ENCODE data around the gene CCAR1. TPM values are rescaled to one million over a fixed set of nuclear protein-coding genes. Genes with fewer than 3 reads are reported as not detected.

CCAR1 gene
- total and polyA plus RNA-seq, 4 donors, result 18.6 to 65.0 (median 51.8) TPM

- no peak overlapping the region for H3K27ac ChIP-seq (ENCODE audit: low read depth in 1 of 2, low read length in 1 of 2)
- DNase-seq (no peak), ATAC-seq (ENCODE audit: insufficient read depth, low FRiP score) (no peak)
- no peaks in the 10 kb centered on the region for H3K36me3 ChIP-seq (ENCODE audit: control insufficient read depth in 4 of 4, insufficient read depth in 4 of 4, low read length in 4 of 4)
- TF ChIP-seq CTCF (IDR thresholded peaks at IDR 0.05; ENCODE audit: control extremely low read depth, extremely low read depth), result no peak
- 65 to 67% methylated on average over 6 of the region's 6 CpGs for WGBS, 2 donors
- no peak overlapping the region for H3K9ac ChIP-seq (ENCODE audit: insufficient read depth in 1 of 2, low read length in 2 of 2)
- peaks cover 0 to 5% (median 2%) of the 10 kb centered on the region in 5 donors for H3K4me1 ChIP-seq (ENCODE audit: control insufficient read depth in 5 of 5, insufficient read depth in 5 of 5, low read length in 5 of 5)
- H3K27me3 ChIP-seq (ENCODE audit: control insufficient read depth in 3 of 3, insufficient read depth in 3 of 3, low read length in 2 of 3), result no peaks in the 10 kb centered on the region
- no peak overlapping the region for H3K4me3 ChIP-seq
- H3K9me3 ChIP-seq (ENCODE audit: control insufficient read depth in 4 of 4, insufficient read depth in 3 of 4, low read length in 3 of 4), result no peaks in the 10 kb centered on the region
Measured at GRCh38 chr10:68829521-68829920, 108.5 kb downstream of the CCAR1 start.

DNA sequence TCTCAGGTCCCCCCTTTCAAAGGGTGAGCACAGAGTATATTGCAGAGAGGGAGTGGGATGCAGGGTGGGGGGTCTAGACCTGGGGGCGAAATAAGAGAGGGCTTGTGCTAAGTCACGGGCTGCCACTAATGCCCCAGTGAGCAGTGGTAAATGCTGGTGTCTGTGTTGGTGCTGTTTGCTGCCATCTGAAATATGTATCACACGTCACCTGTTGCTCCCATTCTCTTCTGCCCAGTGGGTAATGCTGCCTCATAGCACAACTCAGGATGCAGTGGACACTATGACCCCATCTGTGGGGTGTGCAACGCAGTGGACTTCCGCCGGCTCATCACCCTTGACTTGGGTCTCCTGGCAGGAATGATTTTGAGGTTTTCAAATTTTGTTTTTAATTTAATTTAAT lies 108.9 kb downstream of the CCAR1 start:
- Histone ChIP-seq H3K27ac (ENCODE audit: low read depth in 1 of 2, low read length in 1 of 2) (no peak overlapping the region), H3K9ac (ENCODE audit: insufficient read depth in 1 of 2, low read length in 2 of 2) (no peak overlapping the region), H3K36me3 (ENCODE audit: control insufficient read depth in 4 of 4, insufficient read depth in 4 of 4, low read length in 4 of 4) (no peaks in the 10 kb centered on the region), H3K4me1 (ENCODE audit: control insufficient read depth in 5 of 5, insufficient read depth in 5 of 5, low read length in 5 of 5) (peaks cover 0 to 5% (median 2%) of the 10 kb centered on the region in 5 donors), H3K27me3 (ENCODE audit: control insufficient read depth in 3 of 3, insufficient read depth in 3 of 3, low read length in 2 of 3) (no peaks in the 10 kb centered on the region), H3K9me3 (ENCODE audit: control insufficient read depth in 4 of 4, insufficient read depth in 3 of 4, low read length in 3 of 4) (no peaks in the 10 kb centered on the region), H3K4me3 (no peak overlapping the region)
- no peak for ATAC-seq (ENCODE audit: insufficient read depth, low FRiP score)
- TF ChIP-seq CTCF (IDR thresholded peaks at IDR 0.05; ENCODE audit: control extremely low read depth, extremely low read depth), result no peak
- DNase-seq, result no peak
- whole genome bisulfite sequencing, 2 donors, result 91 to 98% methylated on average over 6 of the region's 6 CpGs

GRCh38 chr10:68831961-68832455 lies 111.0 kb downstream of the CCAR1 start:
- H3K9me3 ChIP-seq (ENCODE audit: control insufficient read depth in 4 of 4, insufficient read depth in 3 of 4, low read length in 3 of 4), result no peaks in the 10 kb centered on the region
- no peaks in the 10 kb centered on the region for H3K36me3 ChIP-seq (ENCODE audit: control insufficient read depth in 4 of 4, insufficient read depth in 4 of 4, low read length in 4 of 4)
- ATAC-seq (ENCODE audit: insufficient read depth, low FRiP score) (no peak), DNase-seq (no peak)
- peaks cover 0 to 2% (median 0%) of the 10 kb centered on the region in 5 donors for H3K4me1 ChIP-seq (ENCODE audit: control insufficient read depth in 5 of 5, insufficient read depth in 5 of 5, low read length in 5 of 5)
- WGBS, 2 donors, result 81 to 94% methylated on average over 5 of the region's 5 CpGs
- no peak for TF ChIP-seq CTCF (IDR thresholded peaks at IDR 0.05; ENCODE audit: control extremely low read depth, extremely low read depth)
- no peaks in the 10 kb centered on the region for H3K27me3 ChIP-seq (ENCODE audit: control insufficient read depth in 3 of 3, insufficient read depth in 3 of 3, low read length in 2 of 3)
- H3K9ac ChIP-seq (ENCODE audit: insufficient read depth in 1 of 2, low read length in 2 of 2), result no peak overlapping the region
- no peak overlapping the region for H3K4me3 ChIP-seq
- no peak overlapping the region for H3K27ac ChIP-seq (ENCODE audit: low read depth in 1 of 2, low read length in 1 of 2)

DNA sequence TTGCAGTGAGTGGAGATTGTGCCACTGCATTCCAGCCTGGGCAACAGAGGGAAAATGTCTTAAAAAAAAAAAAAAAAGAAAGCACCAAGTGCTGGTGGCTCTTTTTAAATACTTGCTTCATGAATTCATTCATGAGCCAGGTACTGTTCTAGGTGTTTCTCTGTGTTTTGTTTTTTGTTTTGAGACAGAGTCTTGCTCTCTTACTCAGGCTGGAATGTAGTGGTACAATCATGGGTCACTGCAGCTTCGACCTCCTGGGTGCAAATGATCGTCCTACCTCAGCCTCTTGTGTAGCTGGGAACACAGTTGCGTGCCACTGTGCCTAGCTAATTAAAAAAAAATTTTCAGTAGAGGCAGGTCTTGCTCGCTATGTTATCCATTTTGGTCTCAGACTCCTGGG lies 111.6 kb downstream of the CCAR1 start:
- no peak for TF ChIP-seq CTCF (IDR thresholded peaks at IDR 0.05; ENCODE audit: control extremely low read depth, extremely low read depth)
- H3K27ac ChIP-seq (ENCODE audit: low read depth in 1 of 2, low read length in 1 of 2), result no peak overlapping the region
- no peak overlapping the region for H3K9ac ChIP-seq (ENCODE audit: insufficient read depth in 1 of 2, low read length in 2 of 2)
- H3K9me3 ChIP-seq (ENCODE audit: control insufficient read depth in 4 of 4, insufficient read depth in 3 of 4, low read length in 3 of 4), result no peaks in the 10 kb centered on the region
- H3K4me3 ChIP-seq, result no peak overlapping the region
- H3K4me1 ChIP-seq (ENCODE audit: control insufficient read depth in 5 of 5, insufficient read depth in 5 of 5, low read length in 5 of 5), result peaks cover 0 to 2% (median 0%) of the 10 kb centered on the region in 5 donors
- no peaks in the 10 kb centered on the region for H3K27me3 ChIP-seq (ENCODE audit: control insufficient read depth in 3 of 3, insufficient read depth in 3 of 3, low read length in 2 of 3)
- WGBS, 2 donors, result 92 to 95% methylated on average over 4 of the region's 4 CpGs
- DNase-seq (no peak), ATAC-seq (ENCODE audit: insufficient read depth, low FRiP score) (no peak)
- H3K36me3 ChIP-seq (ENCODE audit: control insufficient read depth in 4 of 4, insufficient read depth in 4 of 4, low read length in 4 of 4), result no peaks in the 10 kb centered on the region

Measured in lung (tissue), 12 donors.